ENCODE data around the gene STXBP3. TPM values are rescaled to one million over a fixed set of nuclear protein-coding genes. Genes with fewer than 3 reads are reported as not detected.

STXBP3 gene
- total RNA-seq, 4 donors from 2014 or later, result 51.0 to 75.8 (median 68.9) TPM

DNA sequence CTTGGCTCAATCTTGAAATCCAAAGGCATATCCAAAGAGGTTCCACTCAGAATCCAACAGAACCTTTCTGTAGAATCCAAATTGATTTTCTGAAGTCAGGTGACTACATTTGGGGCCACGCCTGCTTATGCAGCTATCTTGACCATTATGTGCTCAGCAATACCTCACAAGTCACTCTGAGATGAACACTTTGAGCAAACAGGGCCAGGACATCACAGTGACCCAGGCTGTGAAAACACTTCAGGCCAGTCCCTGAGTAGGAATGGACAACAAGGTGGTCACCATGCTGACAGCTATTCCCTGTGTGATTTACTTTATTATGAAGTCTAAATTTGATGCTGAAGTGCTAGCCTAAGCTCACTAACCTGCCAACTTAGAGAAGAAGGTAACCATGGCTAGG, 110.5 kb downstream of the STXBP3 start, which contains the start of gene AKNAD1:
Gene AKNAD1, minus strand, starts transcription at position 101 of the 400 bp plus-strand sequence. CDS start 4,430 bp downstream, outside the sequence.
- H3K27ac ChIP-seq, result no peak within 1 kb of the TSS
- no peaks in the 10 kb centered on the region for H3K9me3 ChIP-seq
- H3K4me3 ChIP-seq, result no peak within 1 kb of the TSS
- no peak for TF ChIP-seq EP300 (IDR thresholded peaks at IDR 0.05)
- no peak for TF ChIP-seq CTCF (IDR thresholded peaks at IDR 0.05)
- TF ChIP-seq POLR2A (IDR thresholded peaks at IDR 0.05), result no peak
- 89 to 92% methylated on average over 1 of the region's 1 CpG for WGBS, 2 donors
- H3K4me1 ChIP-seq, result peaks cover 0 to 24% (median 5%) of the 10 kb centered on the region in 4 donors
- DNase-seq (ENCODE audit: low spot score in 2 of 2), result no peak
- H3K36me3 ChIP-seq, result no peaks in the 10 kb centered on the region
- no peaks in the 10 kb centered on the region for H3K27me3 ChIP-seq

- no peak overlapping the region for H3K27ac ChIP-seq
- no peak for DNase-seq (ENCODE audit: low spot score in 2 of 2)
- H3K4me1 ChIP-seq, result peaks cover 0 to 11% (median 2%) of the 10 kb centered on the region in 4 donors
- H3K36me3 ChIP-seq, result no peaks in the 10 kb centered on the region
- TF ChIP-seq EP300 (IDR thresholded peaks at IDR 0.05) (no peak), CTCF (IDR thresholded peaks at IDR 0.05) (no peak), POLR2A (IDR thresholded peaks at IDR 0.05) (no peak)
- 59 to 74% methylated on average over 6 of the region's 6 CpGs for WGBS, 2 donors
- no peaks in the 10 kb centered on the region for H3K9me3 ChIP-seq
- no peak overlapping the region for H3K4me3 ChIP-seq
- no peaks in the 10 kb centered on the region for H3K27me3 ChIP-seq
Observed at GRCh38 chr1:108858230-108858950, 111.9 kb downstream of the STXBP3 start.

Other genes with a start within 250 kb of the STXBP3 start
- gene EEIG2, start 186.6 kb upstream of the STXBP3 start, total RNA-seq, result 10 to 100 TPM; 14.1 to 20.5 (median 18.1) TPM
- gene HENMT1, start 85.6 kb upstream of the STXBP3 start, total RNA-seq, result 1 to 10 TPM; 1.2 to 3.7 (median 2.4) TPM
- gene PRPF38B, start 54.4 kb upstream of the STXBP3 start, total RNA-seq, result 10 to 100 TPM; 25.7 to 34.1 (median 29.3) TPM
- not detected for gene FNDC7, start 33.8 kb upstream of the STXBP3 start, total RNA-seq
- 1 to 10 TPM in 2 of 4 donors, under 1 TPM in 1, not detected in 1; 0.44 to 5.5 (median 4.6) TPM for gene AKNAD1, start 110.4 kb downstream of the STXBP3 start, total RNA-seq
- gene GPSM2, start 130.3 kb downstream of the STXBP3 start, total RNA-seq, result 10 to 100 TPM; 31.2 to 72.2 (median 45.7) TPM
- gene CLCC1, start 216.8 kb downstream of the STXBP3 start, total RNA-seq, result 10 to 100 TPM; 24.0 to 29.7 (median 26.2) TPM

All from tibial nerve (tissue), 4 donors.